ENCODE data around the gene AGO1. TPM values are rescaled to one million over a fixed set of nuclear protein-coding genes. Genes with fewer than 3 reads are reported as not detected.

AGO1 gene
- total RNA-seq, 1 donor from 2014 or later: 103 TPM

DNA sequence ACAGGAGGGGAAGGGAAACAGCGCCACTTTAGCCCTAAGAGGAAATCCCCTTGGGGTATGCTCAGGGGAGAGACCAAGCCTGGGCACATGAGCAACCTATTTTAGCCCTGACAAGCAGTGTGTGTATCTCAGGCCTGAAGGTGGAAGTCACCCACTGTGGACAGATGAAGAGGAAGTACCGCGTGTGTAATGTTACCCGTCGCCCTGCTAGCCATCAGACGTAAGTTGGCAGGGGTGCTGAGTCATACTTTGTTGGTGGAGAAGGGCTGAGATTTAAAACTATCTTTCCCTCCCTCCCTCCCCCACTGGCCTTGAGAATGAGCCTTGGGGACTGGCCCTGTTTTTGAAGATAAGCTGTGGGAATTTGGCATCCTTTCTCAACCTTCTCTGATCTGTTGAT is 11.2 kb downstream of the AGO1 start:
- no peak overlapping the region for H3K27ac Mint-ChIP-seq (ENCODE audit: unreplicated experiment)
- H3K9me3 Mint-ChIP-seq (ENCODE audit: unreplicated experiment): no peaks in the 10 kb centered on the region
- DNase-seq: no peak
- H3K4me1 Mint-ChIP-seq (ENCODE audit: low read depth, unreplicated experiment): peaks cover 2% of the 10 kb centered on the region
- H3K4me3 Mint-ChIP-seq (ENCODE audit: unreplicated experiment): no peak overlapping the region
- H3K27me3 Mint-ChIP-seq (ENCODE audit: unreplicated experiment): peaks cover 4% of the 10 kb centered on the region
- TF ChIP-seq, protein P1, sequence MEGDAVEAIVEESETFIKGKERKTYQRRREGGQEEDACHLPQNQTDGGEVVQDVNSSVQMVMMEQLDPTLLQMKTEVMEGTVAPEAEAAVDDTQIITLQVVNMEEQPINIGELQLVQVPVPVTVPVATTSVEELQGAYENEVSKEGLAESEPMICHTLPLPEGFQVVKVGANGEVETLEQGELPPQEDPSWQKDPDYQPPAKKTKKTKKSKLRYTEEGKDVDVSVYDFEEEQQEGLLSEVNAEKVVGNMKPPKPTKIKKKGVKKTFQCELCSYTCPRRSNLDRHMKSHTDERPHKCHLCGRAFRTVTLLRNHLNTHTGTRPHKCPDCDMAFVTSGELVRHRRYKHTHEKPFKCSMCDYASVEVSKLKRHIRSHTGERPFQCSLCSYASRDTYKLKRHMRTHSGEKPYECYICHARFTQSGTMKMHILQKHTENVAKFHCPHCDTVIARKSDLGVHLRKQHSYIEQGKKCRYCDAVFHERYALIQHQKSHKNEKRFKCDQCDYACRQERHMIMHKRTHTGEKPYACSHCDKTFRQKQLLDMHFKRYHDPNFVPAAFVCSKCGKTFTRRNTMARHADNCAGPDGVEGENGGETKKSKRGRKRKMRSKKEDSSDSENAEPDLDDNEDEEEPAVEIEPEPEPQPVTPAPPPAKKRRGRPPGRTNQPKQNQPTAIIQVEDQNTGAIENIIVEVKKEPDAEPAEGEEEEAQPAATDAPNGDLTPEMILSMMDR (IDR thresholded peaks at IDR 0.05; ENCODE audit: partially characterized antibody, unreplicated experiment): no peak
- H3K36me3 Mint-ChIP-seq (ENCODE audit: unreplicated experiment): peaks cover 3% of the 10 kb centered on the region

GRCh38 chr1:35894656-35895055 is 11.6 kb downstream of the AGO1 start:
- Mint-ChIP-seq H3K4me3 (ENCODE audit: unreplicated experiment) (no peak overlapping the region), H3K27me3 (ENCODE audit: unreplicated experiment) (peaks cover 4% of the 10 kb centered on the region), H3K9me3 (ENCODE audit: unreplicated experiment) (no peaks in the 10 kb centered on the region), H3K4me1 (ENCODE audit: low read depth, unreplicated experiment) (peaks cover 2% of the 10 kb centered on the region), H3K27ac (ENCODE audit: unreplicated experiment) (no peak overlapping the region), H3K36me3 (ENCODE audit: unreplicated experiment) (peaks cover 3% of the 10 kb centered on the region)
- no peak for DNase-seq
- TF ChIP-seq, protein P1 (IDR thresholded peaks at IDR 0.05; ENCODE audit: partially characterized antibody, unreplicated experiment): no peak

DNA sequence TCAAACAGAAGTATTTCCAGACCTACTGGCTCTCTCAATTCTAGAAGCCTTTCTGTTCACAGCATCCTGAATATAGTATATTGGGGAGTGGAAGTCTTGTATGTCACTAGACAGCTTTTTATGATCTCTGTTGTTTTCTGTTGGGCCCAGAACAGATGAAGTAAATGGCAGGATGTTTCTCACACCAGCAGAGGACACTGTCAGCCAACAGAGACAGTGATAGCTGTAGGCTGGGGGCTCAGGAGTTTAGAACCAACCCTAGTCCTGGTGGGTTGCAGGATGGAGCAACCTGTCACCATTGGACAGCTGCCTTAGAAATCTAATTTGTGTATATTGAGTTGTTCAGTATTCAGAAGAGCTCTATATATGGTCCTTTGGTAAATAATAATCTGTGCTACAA is 16.9 kb downstream of the AGO1 start:
- no peak overlapping the region for H3K27ac Mint-ChIP-seq (ENCODE audit: unreplicated experiment)
- no peaks in the 10 kb centered on the region for H3K4me1 Mint-ChIP-seq (ENCODE audit: low read depth, unreplicated experiment)
- peaks cover 4% of the 10 kb centered on the region for H3K9me3 Mint-ChIP-seq (ENCODE audit: unreplicated experiment)
- peaks cover 4% of the 10 kb centered on the region for H3K36me3 Mint-ChIP-seq (ENCODE audit: unreplicated experiment)
- no peaks in the 10 kb centered on the region for H3K27me3 Mint-ChIP-seq (ENCODE audit: unreplicated experiment)
- no peak overlapping the region for H3K4me3 Mint-ChIP-seq (ENCODE audit: unreplicated experiment)
- TF ChIP-seq, protein P1 (IDR thresholded peaks at IDR 0.05; ENCODE audit: partially characterized antibody, unreplicated experiment): no peak
- no peak for DNase-seq

- TF ChIP-seq, protein P1 (IDR thresholded peaks at IDR 0.05; ENCODE audit: partially characterized antibody, unreplicated experiment): no peak
- no peak overlapping the region for H3K27ac Mint-ChIP-seq (ENCODE audit: unreplicated experiment)
- no peak for DNase-seq
- H3K9me3 Mint-ChIP-seq (ENCODE audit: unreplicated experiment): peaks cover 4% of the 10 kb centered on the region
- no peaks in the 10 kb centered on the region for H3K27me3 Mint-ChIP-seq (ENCODE audit: unreplicated experiment)
- peaks cover 4% of the 10 kb centered on the region for H3K36me3 Mint-ChIP-seq (ENCODE audit: unreplicated experiment)
- H3K4me3 Mint-ChIP-seq (ENCODE audit: unreplicated experiment): no peak overlapping the region
- H3K4me1 Mint-ChIP-seq (ENCODE audit: low read depth, unreplicated experiment): no peaks in the 10 kb centered on the region
Observed at GRCh38 chr1:35901235-35901634, 18.2 kb downstream of the AGO1 start.

DNA sequence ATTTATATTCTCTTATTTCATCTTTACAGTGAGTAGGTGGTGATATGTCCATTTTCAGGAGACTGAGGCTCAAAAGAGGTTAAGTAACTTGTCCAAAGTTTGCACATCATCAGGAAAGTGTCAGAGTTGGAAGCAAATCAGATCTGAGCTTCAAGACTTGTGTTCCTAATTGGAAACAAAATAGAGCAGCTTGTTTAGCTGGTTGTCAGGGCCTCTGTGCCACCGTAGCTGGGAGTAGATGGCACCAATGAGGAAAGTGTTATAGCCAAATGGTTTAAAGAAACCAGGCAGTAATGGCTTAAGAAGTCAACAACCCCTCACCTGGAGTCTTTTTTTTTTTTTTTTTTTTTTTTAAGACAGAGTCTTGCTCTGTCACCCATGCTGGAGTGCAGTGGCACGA is 19.7 kb downstream of the AGO1 start:
- H3K27ac Mint-ChIP-seq (ENCODE audit: unreplicated experiment): no peak overlapping the region

More for the DNA sequence above, 19.7 kb downstream of the AGO1 start:
- peaks cover 4% of the 10 kb centered on the region for H3K9me3 Mint-ChIP-seq (ENCODE audit: unreplicated experiment)
- no peak overlapping the region for H3K4me3 Mint-ChIP-seq (ENCODE audit: unreplicated experiment)
- no peaks in the 10 kb centered on the region for H3K4me1 Mint-ChIP-seq (ENCODE audit: low read depth, unreplicated experiment)
- TF ChIP-seq, protein P1 (IDR thresholded peaks at IDR 0.05; ENCODE audit: partially characterized antibody, unreplicated experiment): no peak
- no peak for DNase-seq
- peaks cover 4% of the 10 kb centered on the region for H3K36me3 Mint-ChIP-seq (ENCODE audit: unreplicated experiment)
- H3K27me3 Mint-ChIP-seq (ENCODE audit: unreplicated experiment): no peaks in the 10 kb centered on the region

All from glutamatergic neuron (in vitro differentiated cells).